HCT116 (cell line): Measurements from ENCODE around the gene FGF21. TPM values are rescaled to one million over a fixed set of nuclear protein-coding genes. Genes with fewer than 3 reads are reported as not detected.
A peak's percentile ranks its signal among the peaks of the same experiment; 100 is the strongest.

ENCODE experiments used
- ATAC-seq: fragments of 200-7000 bp; cut with Tn5 transposase; 2 replicates; pipeline ENCODE4 v1.9.1; 2020; ENCODE audit warnings: mild to moderate bottlenecking, moderate library complexity
- BruUV-seq: library from RNA; stranded (reverse); fragments of 400-500 nt; replicated peaks from 2 replicates; lab custom pipeline; 2021; lab: Mats Ljungman, UMichigan
- CTCF ChIA-PET: fragments of 300-600 bp; sonication (Branson Sonifier 250); formaldehyde crosslinking; loops from one replicate; lab custom pipeline; 2021; ENCODE audit warnings: antibody characterized with exemption; lab: Charles Lee
- POLR2A ChIA-PET: fragments of 300-600, 350-600 bp; sonication (Branson Sonifier 250); formaldehyde crosslinking; loops from one replicate; lab custom pipeline; 2021; ENCODE audit warnings: antibody characterized with exemption; lab: Charles Lee
- RAD21 ChIA-PET, 2 experiments: fragments of 300-600 bp; sonication (Branson Sonifier 250); formaldehyde crosslinking; loops; one replicate each; lab custom pipeline; 2023; ENCODE audit warnings: low total read pairs in 2 of 2; ENCODE audit not compliant: uncharacterized antibody in 2 of 2, unreplicated experiment in 2 of 2, low non-redundant PET in 1 of 2; lab: Charles Lee
- DNase-seq: peaks from one replicate; pipeline ENCODE4 v3.0.0-alpha.2; 2010; ENCODE audit warnings: low read depth, low spot score
- H2AFZ ChIP-seq: fragments of 200-600 bp; shearing (Covaris generic), sonication (generic); 2 replicates; pipeline ENCODE4 v1.6.1; 2017; ENCODE audit warnings: low read depth, mixed run types, mixed read lengths, antibody characterized with exemption, low read length; ENCODE audit not compliant: poor library complexity, severe bottlenecking
- H3K27ac ChIP-seq: 2 replicates; pipeline ENCODE4 v1.5.1; 2012; ENCODE audit warnings: low read depth, low read length
- H3K27me3 ChIP-seq: fragments of 200-600 bp; sonication (generic); 2 replicates; pipeline ENCODE4 v1.6.1; 2016; ENCODE audit warnings: mixed run types, low read length, mixed read lengths; ENCODE audit not compliant: insufficient read depth
- H3K36me3 ChIP-seq, 2 experiments: fragments of 200-500 bp in 1 of 2; fragments of 200-600 bp in 1 of 2; sonication (Bioruptor generic) in 1 of 2; sonication (generic) in 1 of 2; 2 replicates each; pipeline versions ENCODE4 v1.5.1 to v1.6.1; 2014 to 2016; ENCODE audit warnings: low read length in 2 of 2, inconsistent platforms in 1 of 2, mixed read lengths in 1 of 2, mixed run types in 1 of 2; ENCODE audit not compliant: insufficient read depth in 2 of 2, control insufficient read depth in 1 of 2
- H3K4me1 ChIP-seq, 2 experiments: fragments of 200-600 bp in 1 of 2; sonication (generic) in 1 of 2; 2 replicates each; pipeline versions ENCODE4 v1.5.1 to v1.6.1; 2012 to 2017; ENCODE audit warnings: low read length in 2 of 2, inconsistent platforms in 1 of 2, mild to moderate bottlenecking in 1 of 2, mixed read lengths in 1 of 2, mixed run types in 1 of 2, moderate library complexity in 1 of 2; ENCODE audit not compliant: insufficient read depth in 2 of 2, control insufficient read depth in 1 of 2
- H3K4me2 ChIP-seq: fragments of 200-600 bp; sonication (generic); 2 replicates; pipeline ENCODE4 v1.6.1; 2017; ENCODE audit warnings: mixed run types, low read length, mixed read lengths
- H3K4me3 ChIP-seq, 2 experiments: fragments of 200-600 bp in 1 of 2; sonication (generic) in 1 of 2; replicated peaks in 1 of 2; 2 replicates each; pipeline ENCODE4 v1.5.1; 2011 to 2016; ENCODE audit warnings: low read length in 2 of 2, control low read depth in 1 of 2, low read depth in 1 of 2, mild to moderate bottlenecking in 1 of 2, mixed read lengths in 1 of 2, mixed run types in 1 of 2
- H3K79me2 ChIP-seq: fragments of 200-600 bp; sonication (generic); 2 replicates; pipeline ENCODE4 v1.6.1; 2017; ENCODE audit warnings: mild to moderate bottlenecking, mixed run types, low read length, moderate library complexity, mixed read lengths; ENCODE audit not compliant: insufficient read depth
- H3K9ac ChIP-seq: fragments of 200-600 bp; sonication (generic); 2 replicates; pipeline ENCODE4 v1.6.1; 2016; ENCODE audit warnings: low read length, mixed read lengths
- H3K9me2 ChIP-seq: fragments of 200-600 bp; sonication (generic), shearing (Covaris generic); 2 replicates; pipeline ENCODE4 v1.6.1; 2017; ENCODE audit warnings: mixed run types, mild to moderate bottlenecking, moderate library complexity; ENCODE audit not compliant: insufficient read depth
- H3K9me3 ChIP-seq, 2 experiments: fragments of 200-500 bp in 1 of 2; fragments of 200-600 bp in 1 of 2; sonication (Bioruptor generic) in 1 of 2; sonication (generic) in 1 of 2; 2 replicates each; pipeline ENCODE4 v1.6.1; 2014 to 2017; ENCODE audit warnings: low read length in 2 of 2, mixed read lengths in 2 of 2, inconsistent platforms in 1 of 2, low read depth in 1 of 2, mild to moderate bottlenecking in 1 of 2, mixed run types in 1 of 2, moderate library complexity in 1 of 2; ENCODE audit not compliant: control insufficient read depth in 1 of 2, insufficient read depth in 1 of 2
- H4K20me1 ChIP-seq: fragments of 200-600 bp; sonication (generic), shearing (Covaris generic); 2 replicates; pipeline ENCODE4 v1.6.1; 2017; ENCODE audit warnings: mixed run types, mild to moderate bottlenecking, moderate library complexity; ENCODE audit not compliant: insufficient read depth
- CEBPB ChIP-seq: IDR thresholded peaks from 2 replicates; pipeline ENCODE4 v1.6.1; 2012; ENCODE audit warnings: low read depth
- CTCF ChIP-seq, 3 experiments: fragments of 200-600 bp in 1 of 3; sonication (generic) in 1 of 3; IDR thresholded peaks in 2 of 3; conservative IDR thresholded peaks in 1 of 3; 2 replicates each; pipeline ENCODE4 v1.5.1; 2012 to 2017; ENCODE audit warnings: low read depth in 2 of 3, low read length in 2 of 3, antibody characterized with exemption in 1 of 3, borderline replicate concordance in 1 of 3, control low read depth in 1 of 3, mild to moderate bottlenecking in 1 of 3, mixed read lengths in 1 of 3, mixed run types in 1 of 3, moderate library complexity in 1 of 3; ENCODE audit not compliant: insufficient read depth in 1 of 3
- EGR1 ChIP-seq: IDR thresholded peaks from 2 replicates; pipeline ENCODE4 v1.6.1; 2012; ENCODE audit warnings: low read depth
- ELF1 ChIP-seq: IDR thresholded peaks from 2 replicates; pipeline ENCODE4 v1.6.1; 2012; ENCODE audit warnings: low read depth, borderline replicate concordance
- EZH2 ChIP-seq: fragments of 200-600 bp; sonication (generic); IDR thresholded peaks from 2 replicates; pipeline ENCODE4 v1.6.1; 2017; ENCODE audit warnings: antibody characterized with exemption, mixed run types
- FOSL1 ChIP-seq: IDR thresholded peaks from 2 replicates; pipeline ENCODE4 v1.6.1; 2012; ENCODE audit warnings: low read depth
- POLR2A ChIP-seq: IDR thresholded peaks from 2 replicates; pipeline ENCODE4 v1.7.0; 2011; ENCODE audit warnings: borderline replicate concordance; ENCODE audit not compliant: insufficient read depth, insufficient read length; ENCODE audit errors: extremely low read depth
- SP1 ChIP-seq: IDR thresholded peaks from 2 replicates; pipeline ENCODE4 v1.6.1; 2012; ENCODE audit warnings: low read depth
- SRF ChIP-seq: IDR thresholded peaks from 2 replicates; pipeline ENCODE4 v1.6.1; 2012; ENCODE audit warnings: low read depth
- YY1 ChIP-seq: IDR thresholded peaks from 2 replicates; pipeline ENCODE4 v1.6.1; 2011; ENCODE audit warnings: low read length, low read depth, moderate library complexity, mild to moderate bottlenecking; ENCODE audit not compliant: insufficient replicate concordance; ENCODE audit errors: extremely low read depth
- ZFX ChIP-seq: fragments of 450-650 bp; IDR thresholded peaks from 2 replicates; pipeline ENCODE4 v1.6.1; 2017
- ZNF274 ChIP-seq: fragments of 200-500 bp; sonication (Bioruptor generic); IDR thresholded peaks from 2 replicates; pipeline ENCODE4 v1.6.1; 2014; ENCODE audit warnings: mild to moderate bottlenecking, low read depth, low read length, inconsistent platforms
- intact Hi-C: fragments of 100-400 bp; cut with micrococcal nuclease; formaldehyde crosslinking; loops from 2 replicates; pipeline ENCODE4 v1.10.0; 2022
- total RNA-seq: library from RNA; stranded (reverse); gene quantifications from one replicate; pipeline ENCODE4 v1.2.1, GENCODE V29; 2021; ENCODE audit not compliant: unreplicated experiment
- TF ChIP-seq, protein P1 (sequence below): IDR thresholded peaks from 2 replicates; pipeline ENCODE4 v1.6.1; 2012

The FGF21 gene
- total RNA-seq, 1 experiment from 2014 or later, result 0.81 TPM

DNA sequence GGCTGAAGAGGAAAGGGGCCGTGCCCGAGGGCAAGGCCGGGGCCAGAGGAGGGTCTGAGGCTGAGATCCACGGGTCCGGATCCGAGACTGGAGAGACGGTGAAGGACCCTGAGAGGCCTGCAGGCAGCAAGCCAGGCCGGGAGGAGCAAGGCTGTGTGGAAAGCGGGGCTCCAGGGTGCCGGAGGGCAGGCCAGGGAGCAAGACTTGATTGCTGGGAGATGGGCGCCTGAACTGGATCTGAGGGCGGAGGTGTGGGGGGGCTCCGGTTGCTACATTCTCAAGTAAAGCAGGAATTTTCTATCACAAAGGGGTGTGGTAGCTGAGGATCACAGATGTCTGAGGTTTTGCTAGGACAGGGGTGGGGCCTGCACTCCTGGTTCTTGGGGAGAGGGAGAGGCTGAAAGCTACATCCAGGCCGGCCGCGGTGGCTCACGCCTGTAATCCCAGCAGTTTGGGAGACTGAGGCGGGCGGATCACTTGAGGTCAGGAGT, 39.6 kb upstream of the FGF21 start:
- H3K9me3 ChIP-seq, result no peaks in the 10 kb centered on the region
- H3K79me2 ChIP-seq, result no peaks in the 10 kb centered on the region
- H2AFZ ChIP-seq, result no peak overlapping the region
- H3K27ac ChIP-seq, result peak overlapping the region; percentile 12; the same call in 1 of the 2 replicates
- H3K4me2 ChIP-seq, result no peak overlapping the region
- ATAC-seq, result no peak
- peaks cover 8 to 39% of the 10 kb centered on the region in 2 experiments for H3K4me1 ChIP-seq
- TF ChIP-seq, protein P1, sequence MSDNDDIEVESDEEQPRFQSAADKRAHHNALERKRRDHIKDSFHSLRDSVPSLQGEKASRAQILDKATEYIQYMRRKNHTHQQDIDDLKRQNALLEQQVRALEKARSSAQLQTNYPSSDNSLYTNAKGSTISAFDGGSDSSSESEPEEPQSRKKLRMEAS, result no peak
- TF ChIP-seq YY1 (no peak), FOSL1 (no peak), CTCF (IDR thresholded peaks at IDR 0.05 in 2 of 3, conservative IDR thresholded peaks at IDR 0.05 in 1 of 3; ENCODE audit: borderline replicate concordance in 1 of 3, insufficient read depth in 1 of 3, low read depth in 2 of 3, low read length in 2 of 3) (no peak)
- TF ChIP-seq, all 23 proteins: peak for 0
- Histone ChIP-seq H3K4me3 (no peak overlapping the region), H3K27me3 (no peaks in the 10 kb centered on the region), H4K20me1 (no peaks in the 10 kb centered on the region), H3K9ac (no peak overlapping the region), H3K9me2 (no peaks in the 10 kb centered on the region), H3K36me3 (no peaks in the 10 kb centered on the region)
- BruUV-seq, result no TSS peak
- intact Hi-C loops, result no loop called here
- CTCF ChIA-PET, result no interaction called here
- RAD21 ChIA-PET, result no interaction called here
- POLR2A ChIA-PET, result no interaction called here
- no peak for DNase-seq

GRCh38 chr19:48716562-48717291, 38.6 kb upstream of the FGF21 start:
- Histone ChIP-seq H3K4me3 (no peak overlapping the region), H3K9me2 (no peaks in the 10 kb centered on the region), H3K4me1 (peaks cover 8 to 46% of the 10 kb centered on the region in 2 experiments), H3K9ac (no peak overlapping the region), H3K79me2 (no peaks in the 10 kb centered on the region), H3K36me3 (no peaks in the 10 kb centered on the region), H3K4me2 (no peak overlapping the region), H2AFZ (no peak overlapping the region), H4K20me1 (no peaks in the 10 kb centered on the region), H3K9me3 (no peaks in the 10 kb centered on the region), H3K27me3 (no peaks in the 10 kb centered on the region), H3K27ac (no peak overlapping the region)
- ATAC-seq, result no peak
- CTCF ChIA-PET, result no interaction called here
- no peak for DNase-seq
- intact Hi-C loops, result no loop called here
- POLR2A ChIA-PET, result no interaction called here
- no TSS peak for BruUV-seq
- RAD21 ChIA-PET, result no interaction called here
- no peak for TF ChIP-seq SRF
- no peak for TF ChIP-seq CTCF (IDR thresholded peaks at IDR 0.05 in 2 of 3, conservative IDR thresholded peaks at IDR 0.05 in 1 of 3; ENCODE audit: borderline replicate concordance in 1 of 3, insufficient read depth in 1 of 3, low read depth in 2 of 3, low read length in 2 of 3)
- TF ChIP-seq CEBPB, result no peak
- no peak for TF ChIP-seq EZH2
- TF ChIP-seq EGR1, result no peak
- TF ChIP-seq ZFX, result no peak
- no peak for TF ChIP-seq POLR2A
- TF ChIP-seq ELF1, result no peak
- TF ChIP-seq ZNF274, result no peak
- TF ChIP-seq, protein P1, result no peak
- TF ChIP-seq SP1, result no peak
